ENCODE results near the gene RFT1.

Gene RFT1

DNA sequence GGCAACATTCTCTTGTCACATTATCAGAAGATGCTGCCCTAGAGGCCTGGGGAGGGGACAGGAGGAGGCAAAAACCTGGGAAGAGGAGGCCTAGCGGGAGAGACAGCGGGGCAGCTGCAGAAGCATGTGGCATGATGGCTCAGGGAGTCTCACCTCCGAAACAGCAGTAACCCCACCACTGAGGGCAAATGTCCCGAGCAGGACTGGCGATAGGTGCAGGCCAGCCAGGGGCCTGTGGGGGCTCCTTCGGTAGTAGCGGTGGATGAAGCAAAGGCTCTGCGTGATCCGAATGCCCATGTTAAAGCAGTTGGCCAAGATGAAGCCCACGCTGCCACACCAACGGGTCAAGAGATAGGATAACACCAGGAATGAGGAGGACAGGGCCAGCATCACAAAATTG, 38.0 kb downstream of the RFT1 start:
- DNase-seq (ENCODE audit: low read depth, low spot score) = no peak

DNA sequence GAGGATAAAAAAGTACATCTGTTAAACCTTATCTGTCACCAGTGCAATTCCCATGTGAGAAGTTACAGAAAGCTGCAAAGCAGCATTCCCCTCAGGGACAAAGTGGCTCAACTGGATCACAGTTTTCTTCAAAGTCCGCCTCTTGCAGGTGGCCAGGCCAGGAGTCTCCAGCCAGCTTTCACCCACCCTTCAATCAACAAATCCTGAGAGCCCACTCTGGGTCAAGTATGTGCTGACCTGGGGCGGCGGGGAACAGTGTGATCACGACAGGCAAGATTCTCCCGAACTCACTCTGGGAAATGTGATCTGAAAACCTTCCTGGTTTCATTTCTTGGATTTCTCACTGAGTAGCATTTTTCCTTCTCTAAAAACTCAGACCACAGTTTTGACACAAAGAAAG, 39.2 kb downstream of the RFT1 start:
- no peak for DNase-seq (ENCODE audit: low read depth, low spot score)

DNA sequence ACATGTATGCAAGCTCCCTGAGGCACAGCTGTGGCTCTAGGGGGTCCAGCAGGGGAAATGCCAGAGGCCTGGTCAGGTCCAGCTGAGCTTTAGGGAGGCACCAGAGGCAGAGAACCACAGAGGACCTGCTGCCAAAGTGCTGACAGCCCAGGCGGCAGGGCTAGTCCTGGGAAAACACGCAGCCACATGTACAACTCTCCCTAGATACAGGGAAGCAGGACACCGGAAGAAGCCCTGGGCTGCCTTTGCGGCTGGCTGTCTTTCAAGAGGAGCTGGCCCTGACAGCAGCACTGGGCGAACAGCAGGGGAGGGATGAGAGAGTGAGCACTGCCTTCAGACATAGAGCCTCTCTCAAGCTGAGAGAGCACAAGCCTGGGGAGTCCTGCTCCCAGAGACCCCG, 40.7 kb downstream of the RFT1 start:
- no peak for DNase-seq (ENCODE audit: low read depth, low spot score)

DNA sequence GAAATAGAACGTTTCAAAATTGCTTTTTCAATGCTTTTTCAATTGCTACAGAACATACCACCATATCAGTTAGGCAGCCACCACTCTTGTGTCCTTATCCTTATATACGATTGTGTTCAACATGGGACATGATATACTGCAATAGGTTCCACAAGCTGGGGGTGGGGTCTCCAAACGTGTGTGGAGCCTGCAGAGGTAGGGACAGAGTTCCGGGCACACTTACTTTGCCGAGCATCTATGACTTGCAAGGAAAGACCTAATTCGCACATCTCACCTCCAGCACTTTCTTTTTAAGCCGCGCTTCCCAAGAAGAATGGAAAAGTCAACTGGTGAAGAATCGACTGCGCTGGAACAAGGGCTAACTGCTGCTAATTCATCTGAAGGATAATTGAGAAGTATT, 44.8 kb downstream of the RFT1 start:
- DNase-seq (ENCODE audit: low read depth, low spot score) = no peak

DNA sequence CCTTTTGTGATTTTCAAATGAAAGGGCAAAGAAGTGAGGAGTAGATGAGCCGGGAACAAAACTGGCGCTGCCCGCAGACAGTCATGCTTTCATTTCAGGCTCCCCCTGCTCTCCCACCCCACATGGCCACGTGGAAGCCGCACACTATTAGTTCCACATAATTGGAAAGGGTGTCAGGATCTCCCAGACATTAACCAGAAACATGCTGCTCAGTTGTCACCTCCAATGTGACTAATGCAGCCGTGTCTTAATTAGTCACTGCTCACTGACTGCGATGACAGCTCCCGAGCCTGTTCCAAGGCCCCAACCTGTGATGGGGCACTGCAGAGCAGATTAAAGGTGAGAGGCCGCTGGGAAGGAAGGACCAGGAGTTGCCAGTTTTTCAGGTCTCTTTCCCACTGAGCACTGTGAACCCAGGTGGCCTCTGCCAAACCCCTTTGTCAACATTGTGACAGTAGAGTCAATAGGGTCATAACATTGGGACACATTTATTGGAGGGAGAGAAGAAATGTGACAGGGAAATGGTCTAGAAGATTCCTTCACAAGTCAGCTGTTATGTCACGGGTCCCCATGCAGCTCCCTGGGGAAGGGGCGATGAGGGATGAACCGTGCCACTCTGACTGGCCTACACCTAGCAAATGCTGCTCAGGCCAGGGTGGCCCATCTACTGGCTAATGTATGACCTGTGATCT, 45.8 kb downstream of the RFT1 start:
- no peak for DNase-seq (ENCODE audit: low read depth, low spot score)

DNA sequence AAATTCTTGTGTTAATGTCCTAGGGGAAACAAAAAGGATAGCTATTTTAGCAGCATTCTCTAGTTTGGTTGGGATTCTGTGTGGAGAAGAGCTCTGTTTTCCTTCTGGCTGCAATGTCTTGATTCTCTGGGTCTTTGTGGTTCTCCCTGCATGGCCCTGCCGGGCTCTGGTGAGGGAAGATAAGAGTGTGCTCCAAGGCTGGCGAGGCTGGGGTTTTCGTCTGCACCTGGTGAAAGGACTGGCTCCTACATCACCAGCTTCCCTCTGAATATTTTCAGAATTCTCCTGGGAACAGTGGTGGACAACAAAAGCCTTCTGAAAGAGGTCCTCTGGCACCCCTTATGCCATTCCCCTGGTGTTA, 46.3 kb downstream of the RFT1 start:
- no peak for DNase-seq (ENCODE audit: low read depth, low spot score)

DNA sequence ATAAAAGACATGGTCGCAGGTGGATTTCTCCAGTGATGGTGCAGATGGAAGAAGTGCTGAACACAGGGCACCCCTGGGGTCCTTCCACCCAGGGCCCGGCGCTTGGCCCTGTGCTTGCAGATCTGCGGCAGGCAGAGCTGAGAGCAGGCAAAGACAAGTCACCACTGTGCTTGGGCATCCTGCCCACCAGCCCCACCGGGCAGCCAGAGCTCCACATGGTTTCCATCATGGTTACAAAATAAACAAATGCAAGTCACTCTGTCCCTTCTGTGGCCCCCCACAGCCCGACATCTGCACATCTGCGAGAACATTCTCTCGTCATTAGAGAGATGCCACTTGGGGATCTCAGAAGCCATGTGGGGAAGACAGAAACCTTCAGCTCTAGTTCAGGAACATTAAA, 46.7 kb downstream of the RFT1 start:
- DNase-seq (ENCODE audit: low read depth, low spot score) = no peak

DNA sequence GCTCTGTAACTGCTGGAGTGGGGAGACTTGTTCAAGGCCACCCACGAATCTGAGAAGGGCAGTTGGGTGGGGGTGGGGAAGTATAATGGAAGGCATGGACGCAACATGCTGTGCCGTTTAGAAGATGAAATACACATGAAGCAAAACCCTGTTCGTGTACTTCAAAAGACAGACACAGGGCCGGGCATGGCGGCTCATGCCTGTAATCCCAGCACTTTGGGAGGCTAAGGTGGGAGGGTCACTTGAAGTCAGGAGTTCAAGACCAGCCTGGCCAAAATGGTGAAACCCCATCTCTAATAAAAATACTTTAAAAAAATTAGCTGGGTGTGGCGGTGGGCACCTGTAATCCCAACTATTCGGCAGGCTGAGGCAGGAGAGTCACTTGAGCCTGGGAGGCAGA, 47.5 kb downstream of the RFT1 start:
- no peak for DNase-seq (ENCODE audit: low read depth, low spot score)

DNA sequence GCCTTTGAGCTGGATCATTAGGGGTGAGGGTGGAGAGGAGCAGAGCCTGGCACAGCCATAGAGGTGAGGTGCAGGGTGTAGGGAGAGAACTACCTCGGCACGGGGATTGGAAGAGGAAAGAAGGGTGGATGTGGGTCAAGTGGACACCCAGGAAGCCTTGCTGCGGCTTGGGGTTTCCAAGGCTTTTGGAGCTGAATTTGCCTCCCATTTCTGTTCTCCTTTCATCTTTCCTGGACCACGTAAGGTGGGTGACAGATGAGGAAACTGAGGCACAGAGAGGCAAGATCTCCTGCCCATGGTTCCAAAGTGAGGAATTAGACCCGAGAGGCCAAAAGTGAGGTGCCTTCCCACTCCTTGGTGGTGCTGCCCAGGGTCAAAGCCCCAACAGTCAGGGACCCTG, 48.9 kb downstream of the RFT1 start:
- no peak for DNase-seq (ENCODE audit: low read depth, low spot score)

DNA sequence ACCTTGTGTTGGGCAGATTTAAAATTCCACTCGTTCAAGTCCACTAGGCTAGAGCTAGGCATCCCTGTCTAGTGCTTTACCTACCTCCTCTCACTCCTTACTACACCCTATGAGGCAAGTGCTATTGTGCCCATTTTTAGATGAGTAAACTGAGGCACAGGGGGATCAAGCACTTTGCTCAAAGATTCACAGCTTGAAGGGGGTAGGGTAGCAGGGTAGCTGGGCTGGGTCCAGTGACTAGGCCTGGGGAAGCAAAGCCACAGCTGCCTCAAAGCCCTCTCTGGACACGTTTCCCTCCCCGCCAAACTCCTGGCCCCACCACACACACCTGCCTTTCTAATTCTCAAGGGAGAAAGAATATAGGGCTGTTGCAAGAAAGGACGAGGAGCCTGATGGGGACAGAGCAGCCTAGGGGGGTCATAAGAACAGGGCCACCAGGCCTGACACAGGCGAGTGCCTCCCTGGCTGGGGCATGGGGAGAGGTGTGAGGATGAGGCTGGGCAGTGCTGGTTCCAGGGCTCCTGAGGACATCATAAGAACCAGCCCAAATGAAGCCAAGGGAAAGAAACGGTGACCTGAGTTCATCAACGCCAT, 49.5 kb downstream of the RFT1 start:
- DNase-seq (ENCODE audit: low read depth, low spot score) = no peak

DNA sequence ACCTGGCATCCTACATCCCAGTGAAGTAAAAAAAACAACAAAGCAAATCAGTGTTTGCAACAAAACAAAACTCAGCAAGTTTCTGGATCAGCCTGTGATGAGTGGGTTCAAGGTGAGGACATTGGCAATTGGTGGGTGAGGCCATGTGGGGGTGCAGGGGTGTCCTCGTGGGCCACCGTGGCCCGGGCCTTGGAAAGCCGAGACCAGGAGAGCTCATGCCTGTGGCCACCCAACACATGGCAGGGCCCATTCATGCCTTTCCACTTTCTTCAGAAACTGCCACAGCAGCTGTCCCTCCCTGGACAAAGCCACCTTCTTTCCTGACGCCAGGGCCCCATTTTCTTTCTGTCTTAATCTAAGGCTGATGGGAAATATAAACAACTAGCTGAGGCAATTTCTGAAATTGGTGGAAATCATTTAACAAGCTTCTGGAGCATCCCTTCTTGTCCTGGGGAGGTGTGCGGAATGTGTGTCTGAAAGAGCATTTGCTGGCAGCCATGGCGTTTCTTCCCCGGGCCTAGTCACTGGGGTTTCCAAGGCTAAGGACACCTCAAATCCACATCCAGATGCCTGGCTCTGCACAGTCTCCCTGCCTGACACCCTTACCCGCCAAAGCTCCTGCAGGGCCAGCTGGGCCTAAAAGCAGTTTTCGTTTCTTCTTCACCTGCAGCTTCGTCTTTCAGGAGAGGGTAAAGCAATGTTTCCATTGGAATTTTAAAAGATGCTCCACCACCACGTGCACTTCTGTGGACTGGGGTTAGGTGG, 50.3 kb downstream of the RFT1 start:
- no peak for DNase-seq (ENCODE audit: low read depth, low spot score)

DNA sequence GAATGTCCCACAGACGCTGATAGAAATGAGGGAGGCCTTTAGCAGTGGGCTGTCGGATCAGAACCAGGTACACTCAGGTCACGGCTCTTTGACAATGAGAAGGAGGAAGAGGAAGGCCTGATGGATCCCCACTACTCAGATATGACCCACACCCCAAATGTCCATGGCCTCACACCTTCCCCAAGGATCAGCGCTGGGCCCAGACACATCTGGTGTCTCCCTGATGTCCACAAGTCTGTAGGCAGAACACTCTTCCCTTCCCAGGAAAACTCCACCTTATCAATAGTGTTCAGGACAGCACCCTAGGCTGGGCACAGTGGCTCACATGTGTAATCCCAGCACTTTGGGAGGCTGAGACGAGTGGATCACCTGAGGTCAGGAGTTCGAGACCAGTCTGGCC, 51.1 kb downstream of the RFT1 start:
- DNase-seq (ENCODE audit: low read depth, low spot score) = no peak

DNA sequence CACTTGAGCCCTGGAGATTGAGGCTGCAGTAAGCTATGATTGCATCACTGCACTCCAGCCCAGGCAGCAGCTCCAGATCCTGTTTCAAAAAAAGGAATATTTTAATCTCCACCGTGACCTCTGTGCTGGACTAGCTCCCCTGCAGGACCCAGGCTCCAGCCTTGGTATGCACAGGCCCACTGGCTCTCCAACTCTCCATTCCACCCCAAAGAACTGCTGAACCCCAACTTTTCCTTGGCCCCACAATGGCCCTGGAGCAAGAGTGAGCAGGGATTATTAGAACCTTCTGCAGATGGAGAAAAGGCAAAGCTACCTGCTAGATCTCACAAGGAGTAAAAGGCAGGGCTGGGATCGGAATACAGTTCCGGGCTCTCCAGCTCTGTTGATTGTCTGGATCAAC, 51.6 kb downstream of the RFT1 start:
- no peak for DNase-seq (ENCODE audit: low read depth, low spot score)

DNA sequence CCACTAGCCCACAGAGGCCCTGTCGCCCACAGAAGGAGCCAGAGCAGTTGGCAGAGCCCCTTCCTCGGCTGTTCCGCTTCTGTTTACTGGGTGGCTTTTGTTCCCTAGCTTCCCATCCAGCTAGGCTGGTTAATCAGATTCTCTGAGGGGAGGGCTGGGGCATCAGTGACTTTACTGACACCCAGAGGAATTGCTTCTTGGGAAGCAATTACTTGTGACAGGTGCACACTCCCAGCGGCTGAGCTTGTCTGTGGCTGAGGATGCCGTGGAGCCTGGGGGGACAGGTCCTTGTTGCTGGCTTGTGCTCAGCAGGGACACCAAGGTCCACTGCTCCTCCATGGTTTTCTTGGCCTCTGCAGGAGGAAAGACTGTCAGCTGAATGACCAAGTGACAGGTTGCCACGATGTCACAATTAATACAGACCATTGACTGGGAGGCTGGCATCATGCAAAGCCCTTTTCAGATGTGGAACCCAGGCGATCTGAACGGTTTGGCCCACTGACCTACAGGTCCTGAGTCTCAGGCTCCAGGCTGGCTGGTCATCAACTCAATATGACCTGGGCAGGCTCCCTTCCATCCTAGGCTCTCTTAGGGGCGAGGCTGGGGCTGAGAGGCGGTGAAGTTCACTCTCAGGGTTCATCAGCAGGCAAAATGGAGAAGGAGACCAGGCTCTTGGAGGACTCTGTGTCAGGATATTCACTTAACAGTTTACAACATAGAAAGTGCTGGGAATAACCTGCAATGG, 52.6 kb downstream of the RFT1 start:
- no peak for DNase-seq (ENCODE audit: low read depth, low spot score)

DNA sequence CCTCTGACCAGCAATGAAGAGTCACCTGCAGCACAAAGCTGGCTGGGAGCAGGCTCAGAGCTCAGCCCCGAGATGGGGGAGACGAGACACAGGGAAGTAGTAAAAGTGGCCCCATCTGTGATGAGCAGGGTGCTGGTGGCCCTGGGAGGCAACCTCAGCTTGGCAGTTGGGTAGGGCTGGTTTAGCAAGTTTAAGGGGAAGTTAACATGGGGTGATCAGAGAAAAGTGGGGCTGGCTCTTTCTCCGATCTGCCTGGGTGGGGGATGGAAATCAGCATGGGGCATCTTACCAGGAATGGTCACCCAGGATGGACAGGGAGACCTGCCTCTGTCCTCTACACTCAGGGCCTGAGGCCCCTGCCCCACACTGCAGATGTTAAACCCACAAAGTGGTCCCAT, 54.5 kb downstream of the RFT1 start:
- no peak for DNase-seq (ENCODE audit: low read depth, low spot score)

DNA sequence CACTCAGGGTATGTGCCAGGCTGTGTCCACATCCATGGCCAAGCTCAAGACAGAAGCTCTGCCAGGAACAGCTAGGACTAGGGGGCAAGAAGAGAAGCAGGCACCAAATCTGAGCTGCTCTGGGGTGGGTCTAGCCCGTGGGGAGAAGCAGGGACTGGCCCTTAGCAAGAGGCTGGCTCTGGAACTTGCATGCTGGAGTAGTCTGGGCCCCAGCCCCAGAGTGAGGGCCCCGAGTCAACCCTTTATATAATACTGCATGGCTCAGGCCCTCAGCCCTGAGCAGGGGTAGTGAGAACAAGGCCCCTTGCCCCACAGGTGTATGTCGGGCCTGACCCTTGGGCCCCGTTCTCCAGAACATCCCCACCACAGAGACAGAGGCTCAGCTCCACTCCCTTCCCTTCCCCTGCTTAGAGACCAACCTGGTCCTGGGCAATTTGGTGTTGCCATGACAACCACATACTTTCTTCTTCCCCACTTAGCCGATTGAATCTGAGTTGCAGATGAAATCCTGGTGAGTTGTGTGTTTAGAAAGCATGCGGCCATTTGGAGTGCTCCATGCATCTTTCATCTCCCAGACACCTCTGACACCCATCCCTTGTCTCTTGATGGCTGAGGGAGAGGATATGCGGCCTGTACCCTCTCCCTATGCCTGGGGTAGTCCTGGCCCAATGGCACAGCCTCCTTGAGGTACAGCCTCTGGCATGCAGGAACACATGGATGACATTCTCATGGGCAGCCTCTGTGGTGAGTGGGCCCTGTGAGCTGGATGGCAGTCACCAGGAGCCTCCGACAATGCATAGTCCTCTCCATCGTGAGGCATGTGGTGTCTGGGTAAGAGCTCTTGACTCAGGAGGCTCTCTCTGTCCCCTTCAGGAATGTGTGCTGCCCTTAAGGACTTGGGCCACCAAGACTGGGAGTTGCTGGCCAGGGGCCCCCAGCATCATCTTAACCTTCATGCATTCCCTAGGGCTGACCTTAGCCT, 55.2 kb downstream of the RFT1 start:
- DNase-seq (ENCODE audit: low read depth, low spot score) = no peak

DNA sequence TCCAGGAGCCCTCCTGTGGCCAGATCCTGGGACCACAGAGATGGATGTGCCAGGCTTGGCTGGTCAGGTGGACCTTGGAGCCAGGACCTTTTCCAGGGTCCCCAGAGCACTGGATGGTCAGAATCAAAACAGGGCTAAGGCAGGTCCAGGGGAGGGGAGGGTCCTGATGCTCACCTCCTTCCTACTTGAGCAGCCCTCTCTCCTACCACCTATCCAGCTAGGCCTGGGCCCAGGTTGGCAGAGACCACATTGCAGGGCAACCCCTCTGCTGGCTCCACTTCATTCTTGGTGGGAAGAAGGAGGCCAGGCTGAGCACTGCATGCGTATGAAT, 55.9 kb downstream of the RFT1 start:
- DNase-seq (ENCODE audit: low read depth, low spot score) = no peak

DNA sequence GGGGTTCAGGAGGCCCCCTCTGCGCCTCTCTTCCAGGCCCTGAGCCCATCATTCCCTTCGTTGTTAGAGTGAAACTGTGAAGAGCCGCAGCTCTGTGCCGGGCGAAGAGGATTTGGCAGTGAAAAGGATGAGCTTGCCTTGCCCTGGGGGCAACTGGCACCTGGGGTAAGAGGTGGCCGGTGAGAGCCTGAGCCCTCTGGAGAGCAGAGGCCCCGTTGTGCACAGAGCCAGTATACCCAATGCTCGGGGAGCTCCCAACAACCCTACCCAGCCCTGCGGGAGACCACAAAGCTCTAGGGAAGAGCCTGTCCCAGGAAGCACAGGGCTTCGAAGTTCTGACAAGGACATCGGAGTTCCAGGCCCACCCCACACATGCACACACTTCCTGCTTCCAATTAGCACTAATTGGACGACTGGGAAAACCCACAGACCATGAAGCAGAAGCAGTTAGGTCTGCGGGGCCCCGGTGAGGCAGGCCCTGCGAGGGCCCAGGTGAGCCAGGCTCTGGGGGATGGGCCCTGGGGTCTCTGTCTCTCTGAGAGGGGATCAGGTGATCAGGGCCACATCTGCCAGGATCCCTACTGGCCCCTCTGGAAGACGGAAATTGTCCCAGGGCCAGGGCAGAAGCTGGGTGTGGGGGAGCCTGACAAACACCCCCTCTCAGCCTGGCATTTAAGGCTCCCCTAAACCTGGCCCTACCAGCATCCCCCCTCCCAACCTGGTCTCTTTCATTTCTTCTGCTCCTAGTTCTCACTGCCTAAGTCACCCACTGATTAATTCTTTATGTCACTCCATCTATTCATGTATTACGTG, 56.5 kb downstream of the RFT1 start:
- DNase-seq (ENCODE audit: low read depth, low spot score) = no peak

DNA sequence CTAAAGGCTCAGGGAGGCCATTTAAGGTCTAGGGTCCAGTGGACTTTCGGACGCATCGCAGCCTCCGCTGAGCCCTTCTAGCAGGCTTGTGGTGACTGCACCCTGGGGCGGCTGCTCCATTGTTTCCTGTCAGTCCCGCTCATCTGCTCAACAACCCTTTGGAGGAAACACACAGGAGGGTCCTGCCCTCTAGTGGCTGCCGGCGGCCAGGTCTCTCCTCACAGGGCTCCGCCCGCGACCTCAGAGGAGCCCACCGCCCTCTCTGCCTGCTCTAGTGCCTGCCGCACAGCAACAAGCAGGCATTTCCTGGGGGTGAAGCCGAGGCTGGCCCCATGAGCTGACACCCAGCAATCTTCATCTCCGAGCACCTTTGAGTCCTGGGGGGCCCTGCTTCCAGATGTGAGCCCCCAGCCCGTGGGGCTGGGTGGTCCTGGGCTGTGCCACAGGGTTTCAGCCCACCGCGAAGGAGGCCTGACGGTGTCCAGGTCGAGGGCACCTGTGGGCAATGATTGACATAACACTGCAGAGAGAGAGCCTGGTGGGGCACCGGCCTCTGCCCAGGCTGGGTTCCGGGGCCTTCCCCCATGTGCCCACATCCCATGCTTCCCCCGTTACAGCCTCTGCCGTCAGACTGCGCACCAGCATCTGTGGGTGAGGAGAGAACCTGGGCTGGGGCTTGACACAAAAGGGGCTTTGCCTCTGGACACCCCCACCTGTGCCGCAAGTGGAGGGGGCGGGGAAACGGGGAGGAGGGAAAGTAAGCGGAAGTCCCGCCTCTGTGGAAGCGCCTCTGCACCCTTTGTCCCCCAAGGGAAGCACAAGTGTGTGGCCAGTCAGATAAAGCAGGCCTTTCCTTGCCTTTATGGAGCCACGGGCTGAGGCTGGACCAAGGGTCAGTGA, 57.3 kb downstream of the RFT1 start:
- no peak for DNase-seq (ENCODE audit: low read depth, low spot score)
